SHP77 treated with DMSO at 0.1 percent for 48 hours (cell line): Measurements from ENCODE around the gene ACER2.

ENCODE experiments used
- DNase-seq: peaks from one replicate; lab custom pipeline; 2025; lab: John Stamatoyannopoulos, UW

ACER2 gene

DNA sequence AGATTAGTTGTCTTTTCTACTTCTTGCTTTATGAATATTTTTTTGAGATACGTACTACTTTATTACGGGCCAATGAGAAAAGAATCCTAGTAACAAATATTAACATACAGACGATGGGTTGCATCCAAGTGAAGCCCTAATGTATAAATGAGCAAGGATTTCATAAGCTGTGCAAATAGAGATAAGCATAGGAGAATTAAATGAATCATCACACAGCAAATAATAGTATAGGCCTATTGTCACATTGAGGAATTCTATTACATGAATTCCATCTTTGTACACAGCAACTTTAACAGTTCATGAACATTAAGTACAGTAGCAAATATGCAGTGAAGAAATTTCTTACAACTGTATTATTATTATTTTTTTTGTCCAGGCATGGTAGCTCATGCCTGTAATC, 78.0 kb downstream of the ACER2 start:
- no peak for DNase-seq

DNA sequence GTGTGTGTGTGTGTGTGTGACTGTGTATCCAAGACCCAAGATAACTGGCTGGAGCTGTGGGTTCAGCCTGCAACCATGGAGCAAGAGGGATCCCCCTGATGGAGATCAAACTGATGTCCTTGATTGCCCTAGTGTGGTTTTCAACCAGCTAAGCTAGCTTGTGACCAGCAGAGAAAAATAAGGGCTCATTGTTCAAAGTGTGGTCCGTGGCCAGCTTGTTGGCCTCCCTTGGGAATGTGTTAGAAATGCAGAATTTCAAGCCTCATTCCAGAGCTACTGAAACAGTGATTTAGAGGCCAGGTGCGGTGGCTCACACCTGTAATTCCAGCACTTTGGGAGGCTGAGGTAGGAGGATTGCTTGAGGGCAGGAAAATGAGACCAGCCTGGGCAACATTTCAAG, 79.9 kb downstream of the ACER2 start:
- no peak for DNase-seq

DNA sequence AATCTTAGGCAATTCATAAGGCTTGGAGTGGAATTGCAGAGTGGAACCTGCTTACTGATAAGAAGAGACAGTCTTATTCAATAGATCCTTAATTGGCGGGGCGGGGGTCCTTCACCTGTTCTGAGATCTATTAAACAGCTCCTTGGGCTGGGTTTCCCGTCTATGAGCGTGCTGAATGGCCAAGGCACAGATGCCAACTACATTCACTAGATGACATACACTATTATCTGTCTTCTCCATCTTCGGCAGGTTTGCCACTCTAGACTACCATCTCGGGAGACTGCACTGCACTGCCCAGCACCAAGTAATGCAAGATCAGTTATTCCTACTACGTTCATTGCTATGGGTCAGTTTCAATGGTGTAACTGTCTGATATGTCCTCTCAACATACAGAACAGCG, 81.5 kb downstream of the ACER2 start:
- DNase-seq: no peak

DNA sequence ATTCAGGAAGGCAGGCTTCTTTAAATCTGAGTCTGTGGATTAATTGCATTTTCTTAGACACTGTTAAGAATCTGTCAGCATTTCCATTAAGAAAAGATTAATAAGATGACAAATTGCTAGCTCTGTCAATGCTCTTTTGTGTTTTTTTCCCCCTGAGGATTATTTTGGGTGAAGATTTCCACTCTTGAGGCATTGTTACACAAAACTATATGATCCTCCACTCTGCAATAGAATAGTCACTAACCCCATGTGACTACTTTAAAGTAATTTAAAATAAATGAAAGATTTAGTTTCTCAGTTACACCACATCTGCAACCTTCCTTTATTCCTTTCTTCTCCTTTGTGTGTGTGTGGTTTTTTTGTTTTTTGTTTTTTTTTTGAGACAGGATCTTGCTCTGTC, 82.0 kb downstream of the ACER2 start:
- no peak for DNase-seq

DNA sequence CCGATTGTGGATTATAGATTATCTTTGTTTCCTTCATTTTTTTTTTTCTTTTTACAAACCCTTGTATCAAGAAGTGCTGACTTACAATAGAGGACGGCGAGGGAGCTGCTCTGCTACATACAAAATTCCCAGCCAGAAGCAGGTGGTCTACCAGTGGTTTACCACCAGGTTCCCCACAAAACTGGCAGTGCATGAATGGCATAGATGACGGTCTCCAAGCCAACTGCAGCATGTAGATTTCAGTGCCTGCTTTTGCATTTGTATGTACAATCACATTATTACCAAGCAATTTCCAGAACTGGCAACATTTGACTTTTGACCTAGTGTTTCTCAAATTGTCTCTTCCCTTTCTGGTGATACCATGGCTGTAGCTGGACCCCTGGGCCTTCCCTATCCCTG, 84.0 kb downstream of the ACER2 start:
- no peak for DNase-seq

DNA sequence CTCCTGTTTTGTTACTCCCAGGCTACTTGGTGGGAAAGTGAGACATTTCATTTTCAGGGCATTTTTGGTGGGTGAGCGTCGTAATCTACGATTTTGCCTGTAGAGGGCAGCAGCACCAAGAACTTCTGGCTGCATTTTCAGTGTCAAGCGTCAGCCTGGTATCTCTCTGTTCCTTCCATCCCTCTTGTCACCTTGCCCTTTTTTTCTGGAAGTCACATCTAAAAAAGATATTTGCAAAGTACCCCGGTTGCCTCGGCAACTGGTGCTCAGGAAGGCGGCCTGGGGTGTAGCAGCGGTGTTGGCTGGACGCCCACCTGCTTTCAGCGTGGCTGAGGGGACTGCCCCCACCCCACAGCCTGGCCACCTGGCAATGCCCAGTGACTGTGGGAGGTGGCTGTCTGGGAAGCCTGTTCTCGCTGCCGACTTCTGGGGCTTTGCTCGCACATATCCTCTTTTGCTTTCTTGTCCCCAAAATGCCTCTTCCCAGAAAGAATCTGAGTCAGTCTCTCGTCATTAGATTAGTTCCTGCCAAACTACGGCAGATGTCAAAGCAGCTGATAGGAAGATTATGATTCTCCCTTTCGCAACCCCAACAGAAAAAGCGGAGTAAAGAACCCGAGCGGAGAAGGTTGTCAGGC, 84.5 kb downstream of the ACER2 start:
- no peak for DNase-seq

DNA sequence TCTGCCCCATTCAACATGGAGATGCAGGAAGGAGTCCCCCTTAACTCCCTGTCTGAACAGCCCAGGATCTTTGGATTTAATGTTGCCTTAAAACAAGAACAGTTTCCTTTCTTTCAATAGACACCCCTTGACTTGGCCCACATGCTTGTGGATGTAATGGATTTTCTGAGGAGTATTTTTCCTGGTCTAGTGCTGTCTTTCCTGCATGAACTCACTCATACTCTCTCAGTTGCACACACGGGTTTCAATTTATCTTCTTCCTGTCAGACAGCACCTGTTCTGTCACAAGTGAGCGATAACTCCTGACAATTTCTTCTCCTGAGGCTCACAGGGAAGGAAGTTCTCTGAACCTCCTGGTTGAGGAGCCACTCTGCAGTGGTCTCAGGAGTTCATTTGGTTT, 85.1 kb downstream of the ACER2 start:
- no peak for DNase-seq

- DNase-seq: no peak
Measured at GRCh38 chr9:19495186-19496028, 86.6 kb downstream of the ACER2 start.

GRCh38 chr9:19496321-19497050, 87.7 kb downstream of the ACER2 start:
- no peak for DNase-seq

- no peak for DNase-seq
Measured at GRCh38 chr9:19497276-19497675, 88.5 kb downstream of the ACER2 start.

- DNase-seq: no peak
Measured at GRCh38 chr9:19498015-19498414, 89.2 kb downstream of the ACER2 start.
